Measurements from ENCODE around the gene TKTL1. TPM values are rescaled to one million over a fixed set of nuclear protein-coding genes. Genes with fewer than 3 reads are reported as not detected.
"Not testable (repeated sequence)": the region's sequence is repeated elsewhere in the genome, so short reads cannot be mapped to it uniquely, and the experiment has no call there.

TKTL1 gene
- polyA plus RNA-seq, 4 donors: 0.12 to 0.18 TPM; not detected in 2

DNA sequence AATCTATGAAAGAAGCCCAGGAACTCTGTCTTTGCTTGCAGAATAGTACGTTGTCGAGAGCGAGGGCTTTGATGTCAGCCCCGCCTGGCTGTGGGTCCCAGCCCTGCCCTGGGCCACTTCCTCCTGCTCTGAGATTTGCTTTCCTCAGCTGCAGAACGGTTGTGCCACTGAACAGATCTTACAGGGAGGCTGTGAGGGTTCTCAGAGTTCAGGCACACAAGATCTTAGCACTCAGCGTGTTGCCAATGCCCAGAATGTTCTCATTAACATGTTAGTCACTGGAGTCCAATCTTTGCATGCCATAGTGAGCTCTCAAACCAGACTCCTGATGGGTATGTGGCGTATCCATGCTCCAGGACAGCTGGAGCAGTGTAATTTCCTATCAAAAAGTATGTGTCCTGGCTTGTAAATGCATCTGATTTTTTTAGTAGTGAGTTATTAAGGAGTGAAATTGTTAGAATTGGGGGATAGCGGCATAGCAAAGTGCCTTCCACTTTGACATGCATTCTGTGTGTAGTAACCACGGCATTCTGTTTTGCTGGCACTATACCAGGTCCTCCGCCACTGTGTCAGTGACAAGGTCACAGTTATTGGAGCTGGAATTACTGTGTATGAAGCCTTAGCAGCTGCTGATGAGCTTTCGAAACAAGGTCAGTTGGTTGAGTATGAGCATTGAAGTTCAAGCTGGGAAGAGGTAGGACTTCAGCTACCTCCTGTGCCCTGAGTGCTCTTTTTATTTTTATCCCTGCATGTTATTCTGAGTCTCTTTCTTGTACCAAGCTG is 31.6 kb downstream of the TKTL1 start:
- H3K27ac ChIP-seq (ENCODE audit: low read depth in 1 of 3, low read length in 2 of 3): no peak overlapping the region
- 27 to 51% (median 32%) methylated on average over 11 of the region's 11 CpGs for WGBS, 3 donors
- FAIRE-seq: no peak
- H3K4me1 ChIP-seq (ENCODE audit: control insufficient read depth in 3 of 3, insufficient read depth in 2 of 3, low read depth in 1 of 3, low read length in 2 of 3): no peaks in the 10 kb centered on the region
- DNase-seq: no peak
- no peak overlapping the region for H3K4me3 ChIP-seq (ENCODE audit: low read depth in 1 of 3, low read length in 3 of 3)
- H3K9me3 ChIP-seq (ENCODE audit: control insufficient read depth in 2 of 2, insufficient read depth in 1 of 2, low read depth in 1 of 2, low read length in 1 of 2): no peaks in the 10 kb centered on the region
- no peaks in the 10 kb centered on the region for H3K36me3 ChIP-seq (ENCODE audit: control insufficient read depth in 3 of 3, insufficient read depth in 2 of 3, low read depth in 1 of 3, low read length in 3 of 3)
- H3K27me3 ChIP-seq (ENCODE audit: control insufficient read depth in 3 of 3, insufficient read depth in 3 of 3, low read length in 3 of 3): no peaks in the 10 kb centered on the region

DNA sequence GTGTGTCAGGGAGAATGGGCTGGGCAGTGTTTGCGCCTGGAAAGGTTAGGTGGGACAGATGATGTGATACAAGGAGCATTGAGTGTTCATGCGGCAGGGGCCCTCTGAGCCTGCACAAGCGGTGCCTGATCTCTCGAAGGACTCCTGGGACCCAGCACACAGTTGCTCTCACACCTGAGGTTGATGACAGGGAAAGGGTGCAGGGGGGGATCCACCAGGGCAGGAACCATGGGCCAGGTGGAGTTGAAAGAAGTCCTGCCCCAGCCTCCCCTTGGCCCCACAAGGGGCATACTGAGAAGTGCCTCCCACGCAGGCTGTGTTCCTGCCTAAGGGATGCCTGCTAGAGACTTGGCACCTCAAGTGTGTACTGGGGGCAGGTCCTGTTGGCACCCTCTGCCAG is 33.1 kb downstream of the TKTL1 start:
- Histone ChIP-seq H3K27me3 (ENCODE audit: control insufficient read depth in 3 of 3, insufficient read depth in 3 of 3, low read length in 3 of 3) (no peaks in the 10 kb centered on the region), H3K4me3 (ENCODE audit: low read depth in 1 of 3, low read length in 3 of 3) (no peak overlapping the region), H3K36me3 (ENCODE audit: control insufficient read depth in 3 of 3, insufficient read depth in 2 of 3, low read depth in 1 of 3, low read length in 3 of 3) (no peaks in the 10 kb centered on the region), H3K9me3 (ENCODE audit: control insufficient read depth in 2 of 2, insufficient read depth in 1 of 2, low read depth in 1 of 2, low read length in 1 of 2) (no peaks in the 10 kb centered on the region), H3K27ac (ENCODE audit: low read depth in 1 of 3, low read length in 2 of 3) (no peak overlapping the region), H3K4me1 (ENCODE audit: control insufficient read depth in 3 of 3, insufficient read depth in 2 of 3, low read depth in 1 of 3, low read length in 2 of 3) (no peaks in the 10 kb centered on the region)
- WGBS, 3 donors: 85 to 96% (median 95%) methylated on average over 5 of the region's 5 CpGs
- DNase-seq (no peak), FAIRE-seq (no peak)

DNA sequence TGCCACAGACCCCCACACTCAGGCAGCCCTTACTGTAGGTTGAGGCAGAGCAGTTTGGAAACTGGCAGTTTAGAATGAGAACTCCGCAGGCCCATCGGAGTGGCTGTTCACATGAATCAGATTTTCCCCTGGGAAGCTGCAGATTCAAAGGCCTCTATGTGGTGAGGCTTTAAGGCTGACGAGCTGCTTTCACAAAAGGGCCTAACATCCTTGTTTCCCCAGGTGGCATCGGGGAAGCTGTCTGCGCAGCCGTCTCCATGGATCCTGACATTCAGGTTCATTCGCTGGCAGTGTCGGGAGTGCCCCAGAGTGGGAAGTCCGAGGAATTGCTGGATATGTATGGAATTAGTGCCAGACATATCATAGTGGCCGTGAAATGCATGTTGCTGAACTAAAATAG is 33.7 kb downstream of the TKTL1 start:
- FAIRE-seq (no peak), DNase-seq (no peak)
- Histone ChIP-seq H3K27me3 (ENCODE audit: control insufficient read depth in 3 of 3, insufficient read depth in 3 of 3, low read length in 3 of 3) (no peaks in the 10 kb centered on the region), H3K4me3 (ENCODE audit: low read depth in 1 of 3, low read length in 3 of 3) (no peak overlapping the region), H3K36me3 (ENCODE audit: control insufficient read depth in 3 of 3, insufficient read depth in 2 of 3, low read depth in 1 of 3, low read length in 3 of 3) (no peaks in the 10 kb centered on the region), H3K9me3 (ENCODE audit: control insufficient read depth in 2 of 2, insufficient read depth in 1 of 2, low read depth in 1 of 2, low read length in 1 of 2) (no peaks in the 10 kb centered on the region), H3K27ac (ENCODE audit: low read depth in 1 of 3, low read length in 2 of 3) (no peak overlapping the region), H3K4me1 (ENCODE audit: control insufficient read depth in 3 of 3, insufficient read depth in 2 of 3, low read depth in 1 of 3, low read length in 2 of 3) (no peaks in the 10 kb centered on the region)
- WGBS, 3 donors: 70 to 78% (median 78%) methylated on average over 10 of the region's 10 CpGs

DNA sequence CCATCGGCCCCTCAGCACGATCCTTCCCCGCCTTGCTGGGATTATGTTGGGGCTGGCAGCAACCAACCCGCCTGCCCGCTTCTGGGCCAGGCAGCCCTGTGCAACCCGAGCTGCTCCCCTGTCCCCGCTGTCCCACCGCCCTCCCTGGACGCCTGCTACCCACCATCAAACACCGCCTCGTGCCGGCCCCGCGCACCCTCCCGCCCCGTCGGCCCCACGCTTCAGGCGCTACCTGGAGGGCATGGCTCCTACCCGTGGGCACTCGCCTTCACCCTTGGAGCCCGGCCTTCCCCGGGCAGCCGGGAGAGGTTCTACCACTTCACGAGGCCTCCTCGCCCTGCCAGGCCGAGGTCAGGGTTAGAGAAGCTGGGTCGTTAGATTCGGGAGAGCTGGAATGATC is 37.0 kb downstream of the TKTL1 start:
- no peak for FAIRE-seq
- 88 to 96% (median 93%) methylated on average over 22 to 29 of the region's 29 CpGs for WGBS, 3 donors
- no peak for DNase-seq
- Histone ChIP-seq H3K27ac (ENCODE audit: low read depth in 1 of 3, low read length in 2 of 3) (no peak overlapping the region), H3K9me3 (ENCODE audit: control insufficient read depth in 2 of 2, insufficient read depth in 1 of 2, low read depth in 1 of 2, low read length in 1 of 2) (no peaks in the 10 kb centered on the region), H3K4me3 (ENCODE audit: low read depth in 1 of 3, low read length in 3 of 3) (no peak overlapping the region), H3K4me1 (ENCODE audit: control insufficient read depth in 3 of 3, insufficient read depth in 2 of 3, low read depth in 1 of 3, low read length in 2 of 3) (no peaks in the 10 kb centered on the region), H3K36me3 (ENCODE audit: control insufficient read depth in 3 of 3, insufficient read depth in 2 of 3, low read depth in 1 of 3, low read length in 3 of 3) (no peaks in the 10 kb centered on the region), H3K27me3 (ENCODE audit: control insufficient read depth in 3 of 3, insufficient read depth in 3 of 3, low read length in 3 of 3) (no peaks in the 10 kb centered on the region)

DNA sequence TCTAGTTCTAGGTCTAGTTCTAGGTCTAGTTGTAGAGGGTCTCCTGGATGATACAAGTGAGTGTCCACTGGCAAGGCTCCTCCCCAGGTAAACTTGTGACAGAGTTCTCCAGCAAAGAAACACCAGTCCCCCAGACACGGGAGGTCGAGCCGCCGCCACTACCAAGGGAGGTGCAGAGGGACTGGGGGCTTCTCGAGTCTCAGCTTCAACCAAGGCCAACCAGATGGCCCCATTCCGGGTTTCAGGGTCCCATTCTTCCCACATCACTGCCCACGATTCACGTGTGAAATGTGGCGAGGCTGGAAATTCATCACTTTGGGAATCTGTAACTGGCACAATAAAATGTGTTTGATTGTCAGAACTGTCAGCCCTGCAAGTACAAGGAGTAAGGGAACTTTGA is 37.5 kb downstream of the TKTL1 start:
- Histone ChIP-seq H3K36me3 (ENCODE audit: control insufficient read depth in 3 of 3, insufficient read depth in 2 of 3, low read depth in 1 of 3, low read length in 3 of 3) (no peaks in the 10 kb centered on the region), H3K27me3 (ENCODE audit: control insufficient read depth in 3 of 3, insufficient read depth in 3 of 3, low read length in 3 of 3) (no peaks in the 10 kb centered on the region), H3K4me3 (ENCODE audit: low read depth in 1 of 3, low read length in 3 of 3) (no peak overlapping the region), H3K4me1 (ENCODE audit: control insufficient read depth in 3 of 3, insufficient read depth in 2 of 3, low read depth in 1 of 3, low read length in 2 of 3) (no peaks in the 10 kb centered on the region), H3K9me3 (ENCODE audit: control insufficient read depth in 2 of 2, insufficient read depth in 1 of 2, low read depth in 1 of 2, low read length in 1 of 2) (no peaks in the 10 kb centered on the region), H3K27ac (ENCODE audit: low read depth in 1 of 3, low read length in 2 of 3) (no peak overlapping the region)
- DNase-seq (no peak), FAIRE-seq (no peak)
- WGBS, 3 donors: 88 to 94% (median 90%) methylated on average over 9 of the region's 9 CpGs

DNA sequence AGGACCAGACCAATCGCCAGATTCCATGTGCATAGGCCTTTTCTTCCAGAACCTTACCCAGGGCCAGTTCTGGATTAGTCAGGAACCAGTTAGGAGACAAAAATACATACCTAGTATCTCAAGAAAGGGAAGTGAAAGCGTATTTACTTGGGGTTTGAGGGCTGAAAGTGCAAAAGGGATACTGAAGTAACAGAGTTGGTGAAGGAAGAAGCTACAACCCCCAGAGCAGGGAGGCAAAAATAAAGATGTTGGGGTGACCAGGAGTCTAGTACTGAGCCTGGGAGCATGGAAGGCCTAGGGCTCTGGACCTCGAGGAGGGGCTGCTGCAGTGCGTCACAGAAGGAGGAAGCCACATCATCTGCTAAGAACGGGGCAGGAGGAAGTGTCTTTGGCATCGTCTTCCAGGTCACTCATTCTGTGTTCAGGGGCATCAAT is 38.3 kb downstream of the TKTL1 start:
- Histone ChIP-seq H3K27me3 (ENCODE audit: control insufficient read depth in 3 of 3, insufficient read depth in 3 of 3, low read length in 3 of 3) (no peaks in the 10 kb centered on the region), H3K9me3 (ENCODE audit: control insufficient read depth in 2 of 2, insufficient read depth in 1 of 2, low read depth in 1 of 2, low read length in 1 of 2) (no peaks in the 10 kb centered on the region), H3K27ac (ENCODE audit: low read depth in 1 of 3, low read length in 2 of 3) (no peak overlapping the region), H3K36me3 (ENCODE audit: control insufficient read depth in 3 of 3, insufficient read depth in 2 of 3, low read depth in 1 of 3, low read length in 3 of 3) (no peaks in the 10 kb centered on the region), H3K4me1 (ENCODE audit: control insufficient read depth in 3 of 3, insufficient read depth in 2 of 3, low read depth in 1 of 3, low read length in 2 of 3) (no peaks in the 10 kb centered on the region), H3K4me3 (ENCODE audit: low read depth in 1 of 3, low read length in 3 of 3) (no peak overlapping the region)
- no peak for DNase-seq
- 70 to 83% (median 70%) methylated on average over 6 of the region's 6 CpGs for WGBS, 3 donors
- no peak for FAIRE-seq

DNA sequence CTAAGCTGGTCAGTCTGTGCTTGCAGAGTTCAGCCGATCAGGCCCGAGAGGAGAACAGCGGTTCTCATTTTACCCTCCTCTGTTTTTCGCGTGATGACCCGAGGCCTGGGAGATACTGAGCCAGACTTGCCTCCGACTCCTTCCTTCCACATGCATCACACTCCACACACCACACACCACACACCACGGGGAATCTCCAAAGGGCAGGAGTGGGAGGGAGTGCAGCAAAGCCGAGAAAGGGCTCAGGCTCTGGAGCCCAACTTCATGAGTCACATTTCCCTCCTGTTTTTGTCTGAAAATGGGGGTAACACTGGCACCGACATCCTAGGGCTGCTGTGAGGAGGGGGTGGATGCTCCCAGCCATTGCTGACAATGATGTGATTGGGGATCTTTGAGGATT is 38.9 kb downstream of the TKTL1 start:
- H3K27me3 ChIP-seq (ENCODE audit: control insufficient read depth in 3 of 3, insufficient read depth in 3 of 3, low read length in 3 of 3): no peaks in the 10 kb centered on the region
- H3K9me3 ChIP-seq (ENCODE audit: control insufficient read depth in 2 of 2, insufficient read depth in 1 of 2, low read depth in 1 of 2, low read length in 1 of 2): no peaks in the 10 kb centered on the region
- WGBS, 3 donors: 77 to 78% (median 78%) methylated on average over 9 to 10 of the region's 10 CpGs
- DNase-seq (no peak), FAIRE-seq (no peak)
- H3K27ac ChIP-seq (ENCODE audit: low read depth in 1 of 3, low read length in 2 of 3): no peak overlapping the region
- H3K4me1 ChIP-seq (ENCODE audit: control insufficient read depth in 3 of 3, insufficient read depth in 2 of 3, low read depth in 1 of 3, low read length in 2 of 3): no peaks in the 10 kb centered on the region
- H3K4me3 ChIP-seq (ENCODE audit: low read depth in 1 of 3, low read length in 3 of 3): no peak overlapping the region
- no peaks in the 10 kb centered on the region for H3K36me3 ChIP-seq (ENCODE audit: control insufficient read depth in 3 of 3, insufficient read depth in 2 of 3, low read depth in 1 of 3, low read length in 3 of 3)

DNA sequence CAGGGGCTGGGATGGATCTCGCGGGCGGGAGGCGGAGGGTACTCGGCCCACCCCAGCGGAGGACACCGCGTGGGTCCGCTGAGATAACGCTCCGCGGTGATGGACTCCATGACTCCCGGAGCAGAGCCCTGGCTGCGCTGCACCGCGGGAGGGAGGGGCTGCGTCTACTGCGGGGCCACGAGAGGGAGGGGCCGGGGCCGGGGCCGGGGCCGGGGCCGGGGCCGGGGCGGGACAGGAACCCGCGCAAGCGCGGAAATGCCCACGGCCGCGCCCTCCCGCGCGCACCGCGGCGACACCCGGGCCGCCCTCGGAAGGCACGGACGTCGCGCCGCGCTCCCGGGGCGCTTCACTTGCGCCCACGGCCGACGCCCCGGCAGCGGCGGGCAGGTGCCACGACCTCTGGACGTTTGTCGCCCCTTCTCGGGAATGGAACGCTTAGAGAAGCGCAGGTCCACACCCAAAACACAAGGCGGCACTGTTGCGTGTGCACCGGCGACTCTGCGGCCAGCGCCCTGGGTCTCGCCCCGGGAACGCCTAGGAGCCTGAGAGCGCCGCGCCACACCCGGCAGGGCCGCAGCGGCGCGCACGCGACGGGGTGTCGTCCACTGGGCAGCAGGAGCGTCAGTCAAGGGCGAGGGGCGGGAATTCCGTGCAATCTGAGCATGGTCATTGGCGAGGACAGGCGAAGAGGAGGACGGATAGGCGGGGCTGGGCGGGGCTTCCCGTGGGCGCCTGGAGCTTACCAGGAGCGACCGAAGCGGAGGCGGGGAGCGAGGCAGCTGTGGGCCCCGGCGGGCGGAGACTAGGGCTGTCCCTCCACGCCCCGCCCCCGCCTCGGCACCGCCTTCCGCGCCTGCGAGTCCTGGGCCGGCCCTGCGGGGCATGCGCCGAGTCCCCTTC is 46.1 kb downstream of the TKTL1 start:
- peak; percentile 47 for FAIRE-seq
- not testable (repeated sequence) for H3K36me3 ChIP-seq (ENCODE audit: control insufficient read depth in 3 of 3, insufficient read depth in 2 of 3, low read depth in 1 of 3, low read length in 3 of 3); H3K27me3 ChIP-seq (ENCODE audit: control insufficient read depth in 3 of 3, insufficient read depth in 3 of 3, low read length in 3 of 3); H3K4me3 ChIP-seq (ENCODE audit: low read depth in 1 of 3, low read length in 3 of 3); H3K9me3 ChIP-seq (ENCODE audit: control insufficient read depth in 2 of 2, insufficient read depth in 1 of 2, low read depth in 1 of 2, low read length in 1 of 2); DNase-seq; H3K4me1 ChIP-seq (ENCODE audit: control insufficient read depth in 3 of 3, insufficient read depth in 2 of 3, low read depth in 1 of 3, low read length in 2 of 3)
- 0 to 40% (median 0%) methylated on average over 1 to 18 of the region's 115 CpGs for WGBS, 3 donors
- H3K27ac ChIP-seq (ENCODE audit: low read depth in 1 of 3, low read length in 2 of 3): peak overlapping the region in 1 of 3 donors; percentile 65

Measured in small intestine (tissue), 7 donors.